Astrocyte (in vitro differentiated cells and primary cell): ENCODE measurements around the gene WT1.

ENCODE experiments used
- EZH2 ChIP-seq: IDR thresholded peaks from 2 replicates; pipeline ENCODE4 v1.6.1; 2012; ENCODE audit warnings: mild to moderate bottlenecking, low read length, inconsistent platforms; ENCODE audit not compliant: insufficient read depth
- TF ChIP-seq, protein P1 (sequence below): IDR thresholded peaks from 2 replicates; pipeline ENCODE4 v1.5.1; 2011; ENCODE audit warnings: low read depth, mild to moderate bottlenecking, inconsistent platforms, low read length, moderate library complexity; ENCODE audit not compliant: insufficient read depth

DNA sequence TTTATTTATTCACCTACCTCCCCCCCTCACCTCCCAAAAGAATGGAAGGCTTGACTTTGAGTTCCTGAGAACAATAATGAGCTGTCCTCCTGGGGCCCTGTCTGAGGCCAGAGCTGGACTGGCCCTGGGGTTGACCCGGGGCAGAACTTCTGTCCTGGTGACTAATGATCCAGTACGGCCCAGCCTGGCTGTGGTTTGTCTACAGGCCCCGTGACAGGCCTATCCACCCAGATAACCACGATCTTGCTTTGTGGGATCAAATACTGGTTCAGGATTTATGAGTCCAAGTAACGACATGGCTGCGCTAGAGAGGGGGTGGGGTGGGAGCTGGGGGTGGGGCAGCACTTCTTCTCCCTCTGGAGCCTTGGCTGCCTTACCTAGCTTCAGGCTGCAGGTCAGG is 81.5 kb downstream of the WT1 start:
- TF ChIP-seq EZH2, result no peak
- TF ChIP-seq, protein P1, sequence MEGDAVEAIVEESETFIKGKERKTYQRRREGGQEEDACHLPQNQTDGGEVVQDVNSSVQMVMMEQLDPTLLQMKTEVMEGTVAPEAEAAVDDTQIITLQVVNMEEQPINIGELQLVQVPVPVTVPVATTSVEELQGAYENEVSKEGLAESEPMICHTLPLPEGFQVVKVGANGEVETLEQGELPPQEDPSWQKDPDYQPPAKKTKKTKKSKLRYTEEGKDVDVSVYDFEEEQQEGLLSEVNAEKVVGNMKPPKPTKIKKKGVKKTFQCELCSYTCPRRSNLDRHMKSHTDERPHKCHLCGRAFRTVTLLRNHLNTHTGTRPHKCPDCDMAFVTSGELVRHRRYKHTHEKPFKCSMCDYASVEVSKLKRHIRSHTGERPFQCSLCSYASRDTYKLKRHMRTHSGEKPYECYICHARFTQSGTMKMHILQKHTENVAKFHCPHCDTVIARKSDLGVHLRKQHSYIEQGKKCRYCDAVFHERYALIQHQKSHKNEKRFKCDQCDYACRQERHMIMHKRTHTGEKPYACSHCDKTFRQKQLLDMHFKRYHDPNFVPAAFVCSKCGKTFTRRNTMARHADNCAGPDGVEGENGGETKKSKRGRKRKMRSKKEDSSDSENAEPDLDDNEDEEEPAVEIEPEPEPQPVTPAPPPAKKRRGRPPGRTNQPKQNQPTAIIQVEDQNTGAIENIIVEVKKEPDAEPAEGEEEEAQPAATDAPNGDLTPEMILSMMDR, result no peak
